ENCODE data around the gene GNB2.
"Not testable (repeated sequence)": the region's sequence is repeated elsewhere in the genome, so short reads cannot be mapped to it uniquely, and the experiment has no call there.

GNB2 gene

GRCh38 chr7:100699018-100699417 lies 25.5 kb downstream of the GNB2 start:
- no peak for DNase-seq

GRCh38 chr7:100701089-100701488 lies 27.5 kb downstream of the GNB2 start:
- DNase-seq = not testable (repeated sequence)

GRCh38 chr7:100705320-100705752 lies 31.8 kb downstream of the GNB2 start:
- peak; percentile 79 to 91 (median 88) for DNase-seq

GRCh38 chr7:100705753-100706671 lies 32.5 kb downstream of the GNB2 start, which contains the start of gene POP7:
TSS of gene POP7 (plus strand) at chr7:100706121. CDS start at chr7:100706831, 710 bp downstream.
- peak; percentile 99 to 100 (median 99) for DNase-seq

- peak in 1 of 3 experiments; percentile 52 for DNase-seq
These were observed 33.3 kb downstream of the GNB2 start for GRCh38 chr7:100706672-100707311.

- DNase-seq = no peak
These were observed 34.9 kb downstream of the GNB2 start for GRCh38 chr7:100708395-100708794.

GRCh38 chr7:100710452-100710851 lies 36.9 kb downstream of the GNB2 start:
- DNase-seq = no peak

- no peak for DNase-seq
These were observed 37.8 kb downstream of the GNB2 start for GRCh38 chr7:100711369-100711768.

- no peak for DNase-seq
These were observed 41.2 kb downstream of the GNB2 start for GRCh38 chr7:100714725-100715124.

GRCh38 chr7:100717073-100717472 lies 43.5 kb downstream of the GNB2 start:
- not testable (repeated sequence) for DNase-seq

GRCh38 chr7:100719523-100720278 lies 46.2 kb downstream of the GNB2 start:
- DNase-seq = peak in 1 of 3 experiments; percentile 15

GRCh38 chr7:100720279-100720670 lies 46.7 kb downstream of the GNB2 start, which contains the start of gene EPO:
TSS of gene EPO (plus strand) at chr7:100720468. CDS start at chr7:100720981, 513 bp downstream.
- no peak for DNase-seq

GRCh38 chr7:100720671-100721504 lies 47.3 kb downstream of the GNB2 start:
- DNase-seq = no peak

- no peak for DNase-seq
These were observed 47.9 kb downstream of the GNB2 start for GRCh38 chr7:100721505-100721812.

- no peak for DNase-seq
These were observed 49.1 kb downstream of the GNB2 start for GRCh38 chr7:100722480-100723212.

- DNase-seq = peak in 1 of 3 experiments; percentile 33
These were observed 50.3 kb downstream of the GNB2 start for GRCh38 chr7:100723732-100724275.

GRCh38 chr7:100724364-100724763 lies 50.8 kb downstream of the GNB2 start:
- DNase-seq = not testable (repeated sequence)

GRCh38 chr7:100726996-100727761 lies 53.6 kb downstream of the GNB2 start:
- no peak for DNase-seq

GRCh38 chr7:100728196-100728595 lies 54.7 kb downstream of the GNB2 start:
- DNase-seq = no peak

All from NCI-H1417 (cell line).